HFF-Myc (cell line): ENCODE results near the gene LMOD3.

Source experiments
- DNase-seq: peaks from one replicate; pipeline ENCODE4 v3.0.0-alpha.2; 2011; ENCODE audit warnings: low read depth; ENCODE audit errors: extremely low read depth
- H3K4me3 ChIP-seq: replicated peaks from 2 replicates; pipeline ENCODE4 v1.5.1; 2011; ENCODE audit warnings: low read depth, mild to moderate bottlenecking, control low read depth, low read length
- CTCF ChIP-seq: IDR thresholded peaks from 2 replicates; pipeline ENCODE4 v1.5.1; 2012; ENCODE audit warnings: mild to moderate bottlenecking, low read depth, low read length, control low read depth; ENCODE audit errors: missing control alignments

LMOD3 gene

DNA sequence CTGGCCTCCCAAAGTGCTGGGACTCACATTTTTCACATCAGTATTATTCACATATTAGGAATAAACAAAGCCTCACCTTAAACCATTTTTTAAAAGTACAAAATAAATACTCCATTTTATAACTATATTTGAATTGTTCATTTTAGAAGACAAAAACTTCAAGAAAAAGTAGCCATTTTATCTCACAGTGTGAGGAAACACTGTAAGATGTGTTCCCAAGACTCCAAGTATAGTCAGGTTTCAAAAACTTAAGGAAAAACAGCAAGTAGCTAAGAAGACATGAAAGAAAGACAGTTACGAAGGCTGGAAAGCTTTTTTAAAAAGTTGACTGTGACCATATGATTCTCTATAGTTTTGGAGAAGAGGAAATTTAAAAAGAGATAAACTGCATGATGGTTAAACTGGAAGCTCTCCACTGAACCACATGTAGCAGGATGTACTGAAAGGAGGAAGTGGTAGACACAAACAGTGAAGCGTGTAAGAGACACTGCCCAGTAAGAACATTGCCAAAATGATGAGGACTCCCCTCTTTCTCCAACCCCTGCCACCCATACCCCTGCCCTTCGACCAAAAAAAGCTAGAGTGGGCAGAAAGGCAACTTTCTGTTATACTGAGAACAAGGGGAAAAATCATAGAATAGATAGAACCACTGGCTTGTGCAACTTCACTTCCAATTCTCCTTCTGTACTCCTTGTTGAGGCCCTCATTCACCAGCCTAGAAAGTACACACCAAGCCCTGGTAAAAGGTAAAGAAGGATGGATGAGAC is 64.0 kb downstream of the LMOD3 start:
- no peak overlapping the region for H3K4me3 ChIP-seq
- no peak for DNase-seq
- TF ChIP-seq CTCF, result no peak
